Colonic mucosa (tissue), 4 donors: ENCODE measurements around the gene PPP1R18. TPM values are rescaled to one million over a fixed set of nuclear protein-coding genes. Genes with fewer than 3 reads are reported as not detected.

ENCODE experiments used
- DNase-seq: peaks from one replicate; pipeline ENCODE4 v3.0.0-alpha.2; 2020
- H3K27ac ChIP-seq: fragments of 200-600 bp; one replicate; pipeline ENCODE4 v1.8.0; 2021
- H3K27me3 ChIP-seq: fragments of 200-600 bp; one replicate; pipeline ENCODE4 v1.8.0; 2021
- H3K36me3 ChIP-seq: fragments of 200-600 bp; one replicate; pipeline ENCODE4 v1.8.0; 2021
- H3K4me1 ChIP-seq: fragments of 200-600 bp; one replicate; pipeline ENCODE4 v1.8.0; 2021; ENCODE audit warnings: mild to moderate bottlenecking
- H3K4me3 ChIP-seq: fragments of 200-600 bp; one replicate; pipeline ENCODE4 v1.8.0; 2021
- H3K9ac ChIP-seq, 2 donors: one replicate each; pipeline ENCODE4 v1.7.0; 2013; ENCODE audit warnings: control low read depth in 2 of 2, low read depth in 2 of 2, low read length in 2 of 2
- H3K9me3 ChIP-seq: fragments of 200-600 bp; one replicate; pipeline ENCODE4 v1.8.0; 2021
- CTCF ChIP-seq: fragments of 200-600 bp; IDR thresholded peaks from one replicate; pipeline ENCODE4 v1.8.0; 2022; ENCODE audit warnings: antibody characterized with exemption, mild to moderate bottlenecking
- intact Hi-C: fragments of 100-400 bp; cut with DNase I; formaldehyde crosslinking; loops from one replicate; pipeline ENCODE4 v1.14.1; 2022
- total RNA-seq, 2 donors: library from RNA; stranded (reverse); fragmentation: NEBNext Ultra II Directional in 1 of 2; extraction: Animal tissue kit (Norgen Biotek cat#: 25700) in 1 of 2; gene quantifications; one replicate each; pipeline ENCODE4 v1.2.1, GENCODE V29; 2021
- donor health status: healthy.
- donor health status: DM: no; HTN: no; CAD: no.
- donor health status: DM: no; HTN: no; CAD: no.

PPP1R18 gene
- total RNA-seq = 10 to 100 TPM in 1 of 2 donors, 1 to 10 TPM in 1; 8.3 to 22.8 TPM

- Histone ChIP-seq H3K9me3 (no peaks in the 10 kb centered on the region), H3K9ac (peak within 1 kb of the TSS; percentile 91 to 92), H3K27ac (peak within 1 kb of the TSS; percentile 84), H3K4me1 (peaks cover 11% of the 10 kb centered on the region), H3K4me3 (peak within 1 kb of the TSS; percentile 53), H3K36me3 (no peaks in the 10 kb centered on the region), H3K27me3 (no peaks in the 10 kb centered on the region)
- intact Hi-C loops = no loop called here
- TF ChIP-seq CTCF = no peak
- peak; percentile 80 for DNase-seq
Measured at GRCh38 chr6:30686009-30686907, at the start of gene PPP1R18. Gene PPP1R18, minus strand, starts transcription at chr6:30686645. Its CDS starts 627 bp downstream, at chr6:30686018.

- H3K27ac ChIP-seq = no peak overlapping the region
- no peak for TF ChIP-seq CTCF
- intact Hi-C loops = no loop called here
- no peak overlapping the region for H3K4me3 ChIP-seq
- no peaks in the 10 kb centered on the region for H3K27me3 ChIP-seq
- DNase-seq = no peak
- H3K9me3 ChIP-seq = no peaks in the 10 kb centered on the region
- peaks cover 33% of the 10 kb centered on the region for H3K36me3 ChIP-seq
- H3K4me1 ChIP-seq = peaks cover 20% of the 10 kb centered on the region
- no peak overlapping the region for H3K9ac ChIP-seq
Measured at GRCh38 chr6:30735668-30736314, 49.3 kb upstream of the PPP1R18 start.

GRCh38 chr6:30732237-30732943 is 45.9 kb upstream of the PPP1R18 start:
- no peak for TF ChIP-seq CTCF
- H3K36me3 ChIP-seq = peaks cover 29% of the 10 kb centered on the region
- intact Hi-C loops = no loop called here

GRCh38 chr6:30730601-30731435 is 44.4 kb upstream of the PPP1R18 start:
- H3K36me3 ChIP-seq = peaks cover 29% of the 10 kb centered on the region
- peak overlapping the region in 1 of 2 donors; percentile 71 for H3K9ac ChIP-seq
- no peak overlapping the region for H3K27ac ChIP-seq

More at GRCh38 chr6:30732237-30732943, 45.9 kb upstream of the PPP1R18 start:
- Histone ChIP-seq H3K9me3 (no peaks in the 10 kb centered on the region), H3K4me3 (no peak overlapping the region), H3K9ac (no peak overlapping the region), H3K27me3 (no peaks in the 10 kb centered on the region), H3K4me1 (peaks cover 8% of the 10 kb centered on the region), H3K27ac (no peak overlapping the region)
- no peak for DNase-seq

More at GRCh38 chr6:30730601-30731435, 44.4 kb upstream of the PPP1R18 start:
- intact Hi-C loops = loop anchor here (2.0 kb wide), 1 partner anchor 52 kb away; no protein-coding TSS in a partner anchor
- DNase-seq = peak; percentile 86
- no peak overlapping the region for H3K4me3 ChIP-seq
- H3K9me3 ChIP-seq = no peaks in the 10 kb centered on the region
- peak; percentile 69 for TF ChIP-seq CTCF
- no peaks in the 10 kb centered on the region for H3K27me3 ChIP-seq
- H3K4me1 ChIP-seq = peaks cover 8% of the 10 kb centered on the region
